ENCODE results near the gene CYP2J2. TPM values are rescaled to one million over a fixed set of nuclear protein-coding genes. Genes with fewer than 3 reads are reported as not detected.
A peak's percentile ranks its signal among the peaks of the same experiment; 100 is the strongest.
"Not testable (repeated sequence)": the region's sequence is repeated elsewhere in the genome, so short reads cannot be mapped to it uniquely, and the experiment has no call there.

Gene CYP2J2
- total RNA-seq, 1 donor from 2014 or later, result 91.7 TPM

DNA sequence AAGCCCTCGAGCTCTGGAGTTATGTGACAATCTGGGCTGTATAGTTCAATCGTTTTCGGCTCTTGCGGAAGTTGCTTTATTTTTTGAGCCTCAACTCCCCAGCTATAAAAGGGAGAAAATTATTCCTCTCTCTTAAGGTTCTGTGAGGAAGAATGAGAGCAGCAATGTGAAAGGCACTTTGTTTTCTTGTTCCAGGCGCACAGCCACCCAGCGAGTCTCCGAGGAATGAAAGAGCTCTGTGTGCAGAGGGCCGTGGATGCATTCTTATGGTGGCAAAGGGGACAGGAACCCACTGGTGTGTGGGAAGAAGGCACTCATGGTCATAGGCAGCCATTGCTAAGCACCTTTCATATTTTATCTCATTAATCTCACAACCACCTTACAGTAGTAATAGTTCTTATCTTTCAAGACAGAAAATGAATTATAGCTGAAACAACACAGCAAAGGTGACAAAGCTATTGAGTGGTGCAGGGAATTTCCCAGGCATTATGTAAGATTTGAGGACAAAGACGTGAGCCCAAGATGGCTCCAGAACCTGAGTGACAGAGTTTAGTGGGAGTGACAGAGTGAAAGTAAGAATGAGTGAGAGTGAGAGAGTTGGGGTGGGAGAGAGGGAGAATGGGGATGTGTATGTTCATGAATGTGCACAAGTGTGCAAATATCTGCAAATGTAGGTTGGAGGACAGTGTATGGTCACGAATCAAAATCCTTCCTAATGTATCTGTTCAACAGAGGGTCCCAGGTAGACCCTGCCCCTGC, 9.4 kb downstream of the CYP2J2 start:
- peaks cover 5% of the 10 kb centered on the region for H3K36me3 ChIP-seq
- DNase-seq, result no peak
- intact Hi-C loops (cut with micrococcal nuclease), result no loop called here
- peak overlapping the region; percentile 80 for H3K27ac ChIP-seq (replicated peaks)
- TF ChIP-seq, protein P1, sequence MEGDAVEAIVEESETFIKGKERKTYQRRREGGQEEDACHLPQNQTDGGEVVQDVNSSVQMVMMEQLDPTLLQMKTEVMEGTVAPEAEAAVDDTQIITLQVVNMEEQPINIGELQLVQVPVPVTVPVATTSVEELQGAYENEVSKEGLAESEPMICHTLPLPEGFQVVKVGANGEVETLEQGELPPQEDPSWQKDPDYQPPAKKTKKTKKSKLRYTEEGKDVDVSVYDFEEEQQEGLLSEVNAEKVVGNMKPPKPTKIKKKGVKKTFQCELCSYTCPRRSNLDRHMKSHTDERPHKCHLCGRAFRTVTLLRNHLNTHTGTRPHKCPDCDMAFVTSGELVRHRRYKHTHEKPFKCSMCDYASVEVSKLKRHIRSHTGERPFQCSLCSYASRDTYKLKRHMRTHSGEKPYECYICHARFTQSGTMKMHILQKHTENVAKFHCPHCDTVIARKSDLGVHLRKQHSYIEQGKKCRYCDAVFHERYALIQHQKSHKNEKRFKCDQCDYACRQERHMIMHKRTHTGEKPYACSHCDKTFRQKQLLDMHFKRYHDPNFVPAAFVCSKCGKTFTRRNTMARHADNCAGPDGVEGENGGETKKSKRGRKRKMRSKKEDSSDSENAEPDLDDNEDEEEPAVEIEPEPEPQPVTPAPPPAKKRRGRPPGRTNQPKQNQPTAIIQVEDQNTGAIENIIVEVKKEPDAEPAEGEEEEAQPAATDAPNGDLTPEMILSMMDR (IDR thresholded peaks at IDR 0.05; ENCODE audit: borderline replicate concordance), result no peak
- peaks cover 14% of the 10 kb centered on the region for H3K27me3 ChIP-seq (ENCODE audit: low read depth)
- no peaks in the 10 kb centered on the region for H3K9me3 ChIP-seq (replicated peaks)
- peaks cover 64% of the 10 kb centered on the region for H3K4me1 ChIP-seq
- peak overlapping the region; percentile 1 for H3K4me3 ChIP-seq

DNA sequence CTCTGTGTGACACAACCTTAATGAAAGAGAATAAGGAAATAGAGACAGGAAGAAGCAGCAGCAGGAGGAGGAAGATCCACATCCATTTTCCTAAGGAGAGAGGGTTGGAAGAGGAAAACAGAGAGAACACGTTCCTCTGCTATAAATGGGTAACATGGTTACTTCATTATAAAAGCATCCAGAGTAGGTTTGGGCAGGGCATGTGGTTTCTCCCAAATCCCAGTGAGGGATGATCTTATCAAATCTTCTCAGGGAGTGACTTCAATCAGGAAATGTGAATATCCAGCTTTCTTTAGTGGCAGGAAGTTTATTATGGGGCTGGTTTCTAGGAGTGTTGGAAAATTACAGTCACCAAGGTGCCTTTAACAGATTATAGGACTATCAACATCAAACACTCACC, 11.1 kb downstream of the CYP2J2 start:
- Histone ChIP-seq H3K27me3 (ENCODE audit: low read depth) (peaks cover 14% of the 10 kb centered on the region), H3K4me3 (peak overlapping the region; percentile 11), H3K36me3 (peaks cover 15% of the 10 kb centered on the region), H3K4me1 (peaks cover 76% of the 10 kb centered on the region), H3K27ac (replicated peaks) (peak overlapping the region; percentile 80), H3K9me3 (replicated peaks) (no peaks in the 10 kb centered on the region)
- intact Hi-C loops (cut with micrococcal nuclease), result no loop called here
- TF ChIP-seq, protein P1 (IDR thresholded peaks at IDR 0.05; ENCODE audit: borderline replicate concordance), result no peak
- no peak for DNase-seq

DNA sequence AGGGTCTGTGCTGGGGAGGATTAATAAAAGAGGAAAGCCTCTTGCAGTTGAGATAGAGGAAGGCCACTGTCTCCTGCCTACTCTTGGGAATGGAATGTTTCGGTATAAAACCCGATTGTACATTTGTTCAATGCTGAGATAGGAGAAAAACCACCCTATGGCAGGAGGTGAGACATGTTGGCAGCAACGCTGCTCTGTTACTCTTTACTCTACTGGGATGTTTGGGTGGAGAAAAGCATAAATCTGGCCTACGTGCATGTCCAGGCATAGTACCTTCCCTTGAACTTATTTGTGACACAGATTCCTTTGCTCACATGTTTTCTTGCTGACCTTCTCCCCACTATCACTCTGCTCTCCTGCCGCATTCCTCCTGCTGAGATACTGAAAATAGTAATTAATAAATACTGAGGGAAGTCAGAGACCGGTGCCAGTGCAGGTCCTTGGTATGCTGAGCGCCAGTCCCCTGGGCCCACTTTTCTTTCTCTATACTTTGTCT, 11.7 kb downstream of the CYP2J2 start:
- peak overlapping the region; percentile 11 for H3K4me3 ChIP-seq
- H3K9me3 ChIP-seq (replicated peaks); intact Hi-C loops (cut with micrococcal nuclease); DNase-seq: not testable (repeated sequence)
- H3K4me1 ChIP-seq, result peaks cover 77% of the 10 kb centered on the region
- H3K27ac ChIP-seq (replicated peaks), result peak overlapping the region; percentile 80
- peaks cover 10% of the 10 kb centered on the region for H3K27me3 ChIP-seq (ENCODE audit: low read depth)
- peaks cover 15% of the 10 kb centered on the region for H3K36me3 ChIP-seq

DNA sequence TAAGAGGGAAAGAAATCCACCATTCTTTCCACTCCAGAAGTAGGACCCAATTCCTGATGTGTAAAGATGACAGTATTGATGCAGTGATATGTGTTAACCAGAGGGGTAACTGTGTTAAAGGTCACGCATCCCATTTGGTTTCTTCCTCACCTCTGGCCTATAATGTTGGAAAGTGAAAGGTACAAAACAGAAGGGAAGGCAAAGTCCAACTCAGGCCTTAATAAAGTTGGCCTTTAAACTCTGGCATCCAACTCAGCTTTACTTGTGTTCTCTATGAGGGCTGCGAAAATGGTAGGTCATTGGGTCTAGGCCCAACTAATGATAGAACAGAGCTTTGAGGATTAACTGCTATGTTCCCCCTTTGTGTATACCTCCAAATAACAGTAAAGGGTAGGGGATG, 17.9 kb downstream of the CYP2J2 start:
- H3K4me3 ChIP-seq, result no peak overlapping the region
- DNase-seq, result no peak
- no peaks in the 10 kb centered on the region for H3K9me3 ChIP-seq (replicated peaks)
- intact Hi-C loops (cut with micrococcal nuclease), result no loop called here
- TF ChIP-seq, protein P1 (IDR thresholded peaks at IDR 0.05; ENCODE audit: borderline replicate concordance), result no peak
- peaks cover 38% of the 10 kb centered on the region for H3K36me3 ChIP-seq
- peaks cover 58% of the 10 kb centered on the region for H3K4me1 ChIP-seq
- peak overlapping the region; percentile 21 for H3K27ac ChIP-seq (replicated peaks)
- no peaks in the 10 kb centered on the region for H3K27me3 ChIP-seq (ENCODE audit: low read depth)

DNA sequence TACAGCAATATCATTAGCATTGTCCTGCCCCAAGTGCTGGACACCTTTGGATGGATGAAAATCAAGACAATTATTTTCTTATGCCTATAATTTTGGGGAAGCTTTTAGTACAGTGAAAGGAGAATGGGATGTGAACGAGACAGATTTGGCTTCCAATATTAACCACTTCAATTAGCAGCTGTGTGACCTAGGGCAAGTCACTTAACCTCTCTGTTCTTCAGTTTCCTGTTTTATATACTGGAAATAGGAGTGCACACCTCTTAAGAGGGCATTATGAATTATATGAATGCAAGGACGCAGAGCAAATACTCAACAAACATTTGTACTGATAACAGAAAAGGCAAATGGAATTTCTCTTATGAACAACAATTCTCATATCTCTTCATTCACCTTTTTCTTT, 18.5 kb downstream of the CYP2J2 start:
- Histone ChIP-seq H3K27ac (replicated peaks) (no peak overlapping the region), H3K9me3 (replicated peaks) (no peaks in the 10 kb centered on the region), H3K27me3 (ENCODE audit: low read depth) (no peaks in the 10 kb centered on the region), H3K36me3 (peaks cover 38% of the 10 kb centered on the region), H3K4me3 (no peak overlapping the region), H3K4me1 (peaks cover 64% of the 10 kb centered on the region)
- no peak for DNase-seq
- TF ChIP-seq, protein P1 (IDR thresholded peaks at IDR 0.05; ENCODE audit: borderline replicate concordance), result no peak
- intact Hi-C loops (cut with micrococcal nuclease), result no loop called here

DNA sequence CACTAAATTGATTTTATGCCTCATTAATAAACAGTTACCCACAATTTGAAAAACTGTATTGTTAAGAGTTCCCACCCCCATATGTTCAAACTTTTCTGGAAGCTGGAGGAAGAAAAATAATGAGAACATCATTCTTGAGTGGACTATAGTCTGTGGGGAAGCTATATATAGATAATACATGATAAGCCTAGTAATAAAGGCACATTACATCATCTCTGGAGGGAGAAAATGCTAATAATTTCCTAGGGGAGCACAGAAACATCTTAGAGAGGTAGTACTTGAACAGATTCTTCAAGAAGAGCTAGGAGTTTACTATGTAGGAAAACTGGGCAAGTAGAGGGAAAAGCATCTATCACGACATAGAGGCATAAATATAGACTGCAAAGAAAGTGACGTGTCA, 19.6 kb downstream of the CYP2J2 start:
- peaks cover 35% of the 10 kb centered on the region for H3K36me3 ChIP-seq
- TF ChIP-seq, protein P1 (IDR thresholded peaks at IDR 0.05; ENCODE audit: borderline replicate concordance), result no peak
- intact Hi-C loops (cut with micrococcal nuclease), result no loop called here
- H3K4me1 ChIP-seq, result peaks cover 75% of the 10 kb centered on the region
- no peaks in the 10 kb centered on the region for H3K27me3 ChIP-seq (ENCODE audit: low read depth)
- H3K27ac ChIP-seq (replicated peaks), result peak overlapping the region; percentile 33
- no peak overlapping the region for H3K4me3 ChIP-seq
- no peaks in the 10 kb centered on the region for H3K9me3 ChIP-seq (replicated peaks)
- no peak for DNase-seq

Measured in left ventricle myocardium inferior (tissue), 1 donor.